IPS-18a (cell line): ENCODE measurements around the gene C10orf105.

ENCODE experiments used
- H3K27ac ChIP-seq: one replicate; pipeline ENCODE4 v1.5.1; 2013; ENCODE audit warnings: low read length
- H3K27me3 ChIP-seq: one replicate; pipeline ENCODE4 v1.6.1; 2013; ENCODE audit warnings: mild to moderate bottlenecking, low read length; ENCODE audit not compliant: control insufficient read depth, insufficient read depth
- H3K36me3 ChIP-seq: one replicate; pipeline ENCODE4 v1.6.1; 2013; ENCODE audit warnings: low read depth, low read length; ENCODE audit not compliant: control insufficient read depth
- H3K4me1 ChIP-seq: one replicate; pipeline ENCODE4 v1.6.1; 2013; ENCODE audit warnings: low read depth, low read length; ENCODE audit not compliant: control insufficient read depth
- H3K4me3 ChIP-seq: one replicate; pipeline ENCODE4 v1.5.1; 2013; ENCODE audit warnings: low read length
- H3K9ac ChIP-seq: one replicate; pipeline ENCODE4 v1.6.1; 2013; ENCODE audit warnings: mild to moderate bottlenecking, low read length, moderate library complexity
- H3K9me3 ChIP-seq: one replicate; pipeline ENCODE4 v1.6.1; 2013; ENCODE audit warnings: low read depth, low read length; ENCODE audit not compliant: control insufficient read depth

C10orf105 gene

DNA sequence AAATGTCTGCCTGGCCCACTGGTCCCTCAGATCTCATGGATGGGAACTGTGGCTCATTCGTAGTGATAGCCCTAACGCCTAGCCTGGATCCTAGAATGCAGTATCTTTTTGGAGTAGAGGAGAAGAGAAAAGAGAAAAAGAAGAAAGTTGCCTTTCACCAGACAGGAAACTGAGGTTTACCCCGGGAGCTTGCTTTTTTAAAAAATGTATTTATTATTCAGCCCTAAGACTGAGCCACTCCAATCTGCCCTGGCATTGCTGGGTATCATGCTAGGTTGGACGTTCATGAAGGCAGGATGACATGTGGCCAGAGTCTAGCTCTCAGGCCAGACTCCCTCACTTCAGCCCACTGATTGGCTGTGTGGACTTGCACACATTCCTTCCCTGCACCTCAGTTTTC, 21.5 kb upstream of the C10orf105 start:
- Histone ChIP-seq H3K27me3 (no peaks in the 10 kb centered on the region), H3K27ac (no peak overlapping the region)

GRCh38 chr10:71740069-71740653, 20.6 kb upstream of the C10orf105 start:
- H3K4me1 ChIP-seq: no peaks in the 10 kb centered on the region
- no peaks in the 10 kb centered on the region for H3K27me3 ChIP-seq
- H3K4me3 ChIP-seq: no peak overlapping the region
- no peaks in the 10 kb centered on the region for H3K36me3 ChIP-seq
- H3K27ac ChIP-seq: no peak overlapping the region
- H3K9me3 ChIP-seq: no peaks in the 10 kb centered on the region
- H3K9ac ChIP-seq: no peak overlapping the region

More for the DNA sequence above, 21.5 kb upstream of the C10orf105 start:
- Histone ChIP-seq H3K4me3 (no peak overlapping the region), H3K9ac (no peak overlapping the region), H3K4me1 (peaks cover under 1% of the 10 kb centered on the region), H3K9me3 (no peaks in the 10 kb centered on the region), H3K36me3 (no peaks in the 10 kb centered on the region)

DNA sequence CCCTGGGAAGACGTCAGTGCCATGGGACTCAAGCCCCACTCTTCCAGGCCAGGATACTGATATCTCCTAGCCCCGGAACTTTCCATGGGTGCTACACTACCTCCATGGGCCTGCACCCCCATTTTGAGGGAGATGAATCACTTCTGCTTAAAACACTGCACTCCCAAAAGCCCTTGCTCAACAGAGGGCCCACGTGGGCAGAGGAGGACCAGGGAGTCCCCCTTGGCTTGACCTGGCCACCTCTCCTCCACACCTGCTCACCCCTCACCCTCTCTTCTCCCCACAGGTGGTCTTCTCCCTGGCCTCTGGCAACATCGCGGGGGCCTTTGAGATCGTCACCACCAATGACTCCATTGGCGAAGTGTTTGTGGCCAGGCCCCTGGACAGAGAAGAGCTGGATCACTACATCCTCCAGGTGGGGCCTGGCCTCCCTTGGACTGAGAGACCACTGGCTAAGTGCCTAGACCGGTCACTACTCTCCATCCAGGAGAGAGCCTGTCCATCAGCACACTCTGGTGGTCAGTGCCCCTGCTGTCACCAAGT, 19.9 kb upstream of the C10orf105 start:
- Histone ChIP-seq H3K36me3 (no peaks in the 10 kb centered on the region), H3K9me3 (no peaks in the 10 kb centered on the region), H3K4me1 (no peaks in the 10 kb centered on the region), H3K4me3 (no peak overlapping the region), H3K9ac (no peak overlapping the region), H3K27ac (no peak overlapping the region), H3K27me3 (no peaks in the 10 kb centered on the region)

GRCh38 chr10:71737834-71738197, 18.2 kb upstream of the C10orf105 start:
- Histone ChIP-seq H3K27ac (no peak overlapping the region), H3K9me3 (no peaks in the 10 kb centered on the region), H3K4me3 (no peak overlapping the region), H3K27me3 (no peaks in the 10 kb centered on the region), H3K4me1 (no peaks in the 10 kb centered on the region), H3K36me3 (no peaks in the 10 kb centered on the region), H3K9ac (no peak overlapping the region)

DNA sequence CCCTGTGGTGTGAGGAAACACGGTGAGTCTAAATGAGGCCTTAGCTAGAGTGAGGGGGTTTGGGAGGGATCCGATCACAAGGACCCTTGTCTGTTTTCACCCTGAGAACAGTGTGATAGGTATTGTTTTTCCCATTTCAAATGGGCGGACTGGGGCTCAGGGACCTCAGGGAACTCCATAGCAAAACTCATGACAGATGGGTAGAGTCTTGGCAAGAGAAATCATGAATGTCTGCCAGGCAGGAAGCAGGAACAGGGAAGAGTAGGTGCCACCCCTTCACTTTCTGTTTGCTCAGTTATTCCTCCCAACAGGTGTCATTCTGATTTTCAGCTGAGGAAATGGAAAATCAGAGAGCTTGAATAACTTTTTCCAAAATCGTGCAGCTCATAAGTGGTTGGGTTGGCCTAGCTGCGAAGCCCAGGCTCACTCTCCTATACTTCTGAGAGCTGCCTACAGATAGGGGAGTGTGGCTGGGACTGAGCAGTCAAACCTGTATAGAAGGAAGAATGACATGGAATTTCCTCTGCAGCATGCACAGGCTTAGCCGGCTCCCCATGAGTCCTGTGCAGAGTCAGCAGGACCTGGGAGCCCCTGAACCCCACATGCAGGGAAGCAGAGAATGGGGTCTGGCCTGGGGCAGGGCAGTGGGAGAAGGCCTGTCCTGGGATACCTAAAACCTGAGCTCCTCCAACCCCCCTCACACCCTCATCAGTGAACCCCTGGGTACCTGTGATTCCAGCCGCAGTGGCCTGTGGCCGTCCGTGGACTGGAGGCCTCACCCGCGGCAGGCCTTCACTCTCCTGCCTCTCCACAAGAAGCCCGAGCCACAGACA, 17.6 kb upstream of the C10orf105 start:
- H3K9ac ChIP-seq: no peak overlapping the region
- no peaks in the 10 kb centered on the region for H3K9me3 ChIP-seq
- H3K27ac ChIP-seq: no peak overlapping the region
- H3K4me3 ChIP-seq: no peak overlapping the region
- H3K36me3 ChIP-seq: no peaks in the 10 kb centered on the region
- no peaks in the 10 kb centered on the region for H3K4me1 ChIP-seq
- H3K27me3 ChIP-seq: no peaks in the 10 kb centered on the region

GRCh38 chr10:71736570-71736952, 17.0 kb upstream of the C10orf105 start:
- Histone ChIP-seq H3K9ac (no peak overlapping the region), H3K4me3 (no peak overlapping the region), H3K9me3 (no peaks in the 10 kb centered on the region), H3K4me1 (no peaks in the 10 kb centered on the region), H3K36me3 (no peaks in the 10 kb centered on the region), H3K27ac (no peak overlapping the region), H3K27me3 (no peaks in the 10 kb centered on the region)

DNA sequence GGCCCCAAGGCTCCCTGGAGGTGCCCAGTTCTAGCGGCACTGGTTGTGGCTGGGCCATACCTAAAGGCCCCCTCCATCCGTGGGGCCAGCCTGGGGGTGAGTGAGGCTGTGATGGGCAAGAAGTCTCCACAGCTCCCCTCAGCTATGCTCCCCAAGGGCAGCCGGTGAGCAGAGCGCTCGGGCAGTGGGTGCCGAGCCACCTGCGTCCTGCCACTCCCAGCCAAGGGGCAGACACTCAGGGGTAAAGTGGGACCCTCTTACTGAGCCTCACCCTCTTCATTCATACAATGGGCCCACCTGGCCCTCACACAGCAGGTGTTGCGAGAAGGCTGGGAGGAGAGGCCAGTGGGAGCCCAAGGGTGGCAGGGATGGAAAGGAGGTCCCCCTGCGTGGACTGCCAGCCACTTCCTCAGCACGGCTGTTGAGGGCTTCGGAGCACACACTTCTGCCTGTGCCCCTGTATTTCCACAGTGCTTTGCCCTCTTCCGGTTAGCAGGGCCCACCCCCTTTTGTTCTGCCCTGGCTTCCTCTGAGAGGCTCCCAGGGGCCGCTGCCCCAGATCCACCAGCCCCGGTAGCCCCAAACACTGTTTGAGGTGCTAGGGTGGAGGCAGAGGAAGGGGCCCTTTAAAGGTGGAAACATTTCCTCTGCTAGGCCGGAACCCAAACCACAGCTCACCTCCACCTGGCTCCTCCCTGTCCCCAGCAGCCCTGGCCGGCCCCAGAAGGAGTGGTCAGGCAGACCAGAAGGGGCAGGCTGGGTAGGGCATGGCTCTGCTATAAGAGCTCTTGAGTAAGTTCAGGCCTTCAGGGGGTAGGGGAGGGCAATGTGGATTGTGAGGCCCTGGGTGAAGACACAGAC, 16.4 kb upstream of the C10orf105 start:
- Histone ChIP-seq H3K27me3 (no peaks in the 10 kb centered on the region), H3K4me3 (no peak overlapping the region), H3K27ac (no peak overlapping the region), H3K9ac (no peak overlapping the region), H3K36me3 (no peaks in the 10 kb centered on the region), H3K9me3 (no peaks in the 10 kb centered on the region), H3K4me1 (no peaks in the 10 kb centered on the region)

DNA sequence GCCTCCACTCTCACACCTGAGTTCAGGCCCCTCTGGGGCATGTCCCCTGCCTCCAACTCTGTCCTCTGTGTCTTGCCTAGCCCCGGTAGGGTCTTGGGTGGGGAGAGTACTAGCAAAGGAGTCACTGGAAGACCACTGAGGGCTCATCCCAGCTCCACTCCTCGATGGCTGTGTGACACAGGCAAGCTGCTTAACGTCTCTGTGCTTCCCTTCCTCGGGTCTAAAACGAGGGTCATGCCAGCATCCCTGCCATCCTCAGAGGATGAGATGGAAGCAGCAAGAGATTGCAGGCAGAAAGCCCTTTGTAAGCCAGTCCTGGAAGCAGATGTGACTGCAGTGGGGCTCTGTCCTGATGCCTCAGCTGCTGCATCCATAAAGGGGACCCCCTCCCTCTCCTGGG, 15.2 kb upstream of the C10orf105 start:
- Histone ChIP-seq H3K36me3 (no peaks in the 10 kb centered on the region), H3K4me1 (no peaks in the 10 kb centered on the region), H3K27me3 (no peaks in the 10 kb centered on the region), H3K4me3 (no peak overlapping the region), H3K9me3 (no peaks in the 10 kb centered on the region), H3K9ac (no peak overlapping the region), H3K27ac (no peak overlapping the region)

DNA sequence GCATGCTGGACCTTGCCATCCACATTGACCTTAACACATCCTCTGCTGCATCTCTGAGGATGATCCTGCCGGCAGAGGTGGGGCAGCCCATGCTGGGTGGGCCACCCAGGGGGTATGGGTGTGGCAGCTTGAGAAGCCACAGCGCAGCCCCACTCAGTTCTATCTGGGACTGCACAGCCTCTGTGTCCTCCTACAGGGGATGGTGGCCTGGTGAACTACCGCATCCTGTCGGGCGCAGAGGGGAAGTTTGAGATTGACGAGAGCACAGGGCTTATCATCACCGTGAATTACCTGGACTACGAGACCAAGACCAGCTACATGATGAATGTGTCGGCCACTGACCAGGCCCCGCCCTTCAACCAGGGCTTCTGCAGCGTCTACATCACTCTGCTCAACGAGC, 12.2 kb upstream of the C10orf105 start:
- Histone ChIP-seq H3K4me1 (no peaks in the 10 kb centered on the region), H3K36me3 (no peaks in the 10 kb centered on the region), H3K9ac (no peak overlapping the region), H3K27ac (no peak overlapping the region), H3K4me3 (no peak overlapping the region), H3K9me3 (no peaks in the 10 kb centered on the region), H3K27me3 (no peaks in the 10 kb centered on the region)

GRCh38 chr10:71729161-71729636, 9.6 kb upstream of the C10orf105 start:
- no peaks in the 10 kb centered on the region for H3K4me1 ChIP-seq
- H3K4me3 ChIP-seq: no peak overlapping the region
- no peaks in the 10 kb centered on the region for H3K27me3 ChIP-seq
- H3K9ac ChIP-seq: no peak overlapping the region
- no peak overlapping the region for H3K27ac ChIP-seq
- H3K9me3 ChIP-seq: no peaks in the 10 kb centered on the region
- H3K36me3 ChIP-seq: no peaks in the 10 kb centered on the region
